Neural cell (in vitro differentiated cells): ENCODE measurements around the gene RYR1. TPM values are rescaled to one million over a fixed set of nuclear protein-coding genes. Genes with fewer than 3 reads are reported as not detected.

ENCODE experiments used
- H2AFZ ChIP-seq: fragments of 200-600, 300-800 bp; sonication (generic), shearing (Covaris generic); 2 replicates; pipeline ENCODE4 v1.6.0; 2014; ENCODE audit warnings: low read depth, mild to moderate bottlenecking, antibody characterized with exemption, low read length, moderate library complexity
- H3F3A ChIP-seq: fragments of 200-600 bp; shearing (Covaris generic); 2 replicates; pipeline ENCODE4 v1.6.1; 2016; ENCODE audit warnings: mild to moderate bottlenecking, moderate library complexity, mixed read lengths, antibody characterized with exemption, low read length; ENCODE audit not compliant: insufficient read depth, poor library complexity, severe bottlenecking
- H3K27ac ChIP-seq: fragments of 200-600, 300-800 bp; sonication (generic), shearing (Covaris generic); 2 replicates; pipeline ENCODE4 v1.5.1; 2014; ENCODE audit warnings: mild to moderate bottlenecking, low read length, moderate library complexity
- H3K27me3 ChIP-seq: fragments of 300-800, 200-600 bp; sonication (generic), shearing (Covaris generic); 2 replicates; pipeline ENCODE4 v1.6.0; 2014; ENCODE audit warnings: mild to moderate bottlenecking, low read depth, low read length, moderate library complexity; ENCODE audit not compliant: insufficient read depth
- H3K36me3 ChIP-seq: fragments of 300-800, 200-600 bp; sonication (generic), shearing (Covaris generic); 2 replicates; pipeline ENCODE4 v1.5.1; 2014; ENCODE audit warnings: mild to moderate bottlenecking, antibody characterized with exemption, low read length, moderate library complexity; ENCODE audit not compliant: insufficient read depth
- H3K4me2 ChIP-seq: fragments of 300-800, 200-600 bp; sonication (generic), shearing (Covaris generic); 2 replicates; pipeline ENCODE4 v1.6.0; 2014; ENCODE audit warnings: mild to moderate bottlenecking, low read length
- H3K4me3 ChIP-seq: fragments of 300-800, 200-600 bp; sonication (generic), shearing (Covaris generic); 2 replicates; pipeline ENCODE4 v1.5.1; 2014; ENCODE audit warnings: mild to moderate bottlenecking, low read length, moderate library complexity
- H3K79me2 ChIP-seq: fragments of 200-600 bp; shearing (Covaris generic); replicated peaks from 2 replicates; pipeline ENCODE4 v1.6.0; 2014; ENCODE audit warnings: mild to moderate bottlenecking, low read length, moderate library complexity; ENCODE audit not compliant: insufficient read depth
- H3K9ac ChIP-seq: fragments of 300-800, 200-600 bp; sonication (generic), shearing (Covaris generic); 2 replicates; pipeline ENCODE4 v1.6.1; 2016; ENCODE audit warnings: mild to moderate bottlenecking, low read length, mixed read lengths
- H3K9me2 ChIP-seq: fragments of 200-600 bp; shearing (Covaris generic); 2 replicates; pipeline ENCODE4 v1.6.1; 2016; ENCODE audit warnings: mild to moderate bottlenecking, low read length, mixed read lengths; ENCODE audit not compliant: insufficient read depth
- H3K9me3 ChIP-seq: fragments of 200-600, 300-800 bp; sonication (generic), shearing (Covaris generic); 2 replicates; pipeline ENCODE4 v1.6.1; 2016; ENCODE audit warnings: mild to moderate bottlenecking, mixed run types, low read length, moderate library complexity, mixed read lengths
- H4K20me1 ChIP-seq: fragments of 200-600 bp; shearing (Covaris generic); 2 replicates; pipeline ENCODE4 v1.6.1; 2016; ENCODE audit warnings: mild to moderate bottlenecking, mixed run types; ENCODE audit not compliant: insufficient read depth
- EP300 ChIP-seq: fragments of 450-650 bp; conservative IDR thresholded peaks from 2 replicates; pipeline ENCODE4 v1.6.1; 2014; ENCODE audit warnings: antibody characterized with exemption, mild to moderate bottlenecking, moderate library complexity; ENCODE audit not compliant: poor library complexity, severe bottlenecking
- EZH2 ChIP-seq: fragments of 200-600, 300-800 bp; shearing (Covaris generic), sonication (generic); IDR thresholded peaks from 2 replicates; pipeline ENCODE4 v1.6.1; 2014; ENCODE audit warnings: antibody characterized with exemption, low read length, borderline replicate concordance, mild to moderate bottlenecking; ENCODE audit not compliant: insufficient read depth, poor library complexity, severe bottlenecking
- MXI1 ChIP-seq: fragments of 450-650 bp; conservative IDR thresholded peaks from 2 replicates; pipeline ENCODE4 v1.6.1; 2014; ENCODE audit warnings: antibody characterized with exemption, mild to moderate bottlenecking; ENCODE audit not compliant: poor library complexity, severe bottlenecking
- POLR2AphosphoS5 ChIP-seq: IDR thresholded peaks from 2 replicates; pipeline ENCODE4 v1.6.1; 2012
- RAD21 ChIP-seq: fragments of 450-650 bp; conservative IDR thresholded peaks from 2 replicates; pipeline ENCODE4 v1.6.1; 2014; ENCODE audit warnings: antibody characterized with exemption, mild to moderate bottlenecking, moderate library complexity
- REST ChIP-seq: IDR thresholded peaks from 2 replicates; pipeline ENCODE4 v1.6.1; 2012; ENCODE audit warnings: borderline replicate concordance
- SMC3 ChIP-seq: fragments of 450-650 bp; conservative IDR thresholded peaks from 2 replicates; pipeline ENCODE4 v1.6.1; 2014; ENCODE audit warnings: antibody characterized with exemption, mild to moderate bottlenecking, moderate library complexity; ENCODE audit not compliant: poor library complexity
- TAF1 ChIP-seq: IDR thresholded peaks from 2 replicates; pipeline ENCODE4 v1.6.1; 2012; ENCODE audit warnings: low read depth
- polyA plus RNA-seq: library from polyadenylated mRNA; depleted of rRNA; stranded (reverse); fragments of >200 nt; gene quantifications from 2 replicates; pipeline ENCODE4 v1.2.3, GENCODE V29; 2014
- TF ChIP-seq, protein P1 (sequence below): fragments of 450-650 bp; IDR thresholded peaks from 2 replicates; pipeline ENCODE4 v1.5.1; 2014; ENCODE audit warnings: antibody characterized with exemption, mild to moderate bottlenecking, moderate library complexity; ENCODE audit not compliant: poor library complexity, severe bottlenecking

Gene RYR1
- polyA plus RNA-seq, 1 donor from 2014 or later, result 0.69 TPM

DNA sequence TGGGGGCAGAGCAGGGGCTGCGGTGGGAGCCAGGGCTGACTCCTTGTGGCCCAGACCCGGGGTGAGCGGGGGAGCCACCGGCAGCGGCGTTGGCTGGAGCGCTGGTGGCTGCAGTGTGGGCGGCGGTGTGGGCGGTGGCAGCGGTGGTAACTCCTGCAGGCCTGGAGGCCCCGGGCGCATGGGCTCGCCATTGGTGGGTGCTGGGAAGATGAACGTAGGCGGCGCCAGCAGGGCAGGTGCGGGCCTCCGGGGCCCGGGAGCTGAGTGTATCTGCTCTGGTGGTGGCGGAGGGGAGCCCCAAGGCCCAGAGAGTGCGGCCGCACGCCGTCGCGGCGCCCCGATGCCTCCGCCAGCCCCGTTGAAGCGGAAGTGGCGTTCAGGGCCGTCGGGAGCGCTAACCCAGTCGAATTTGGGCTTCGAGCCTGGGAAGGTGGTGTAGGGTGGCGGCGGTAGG lies 47.7 kb upstream of the RYR1 start:
- no peaks in the 10 kb centered on the region for H3K9me3 ChIP-seq
- H3K27ac ChIP-seq, result no peak overlapping the region
- no peaks in the 10 kb centered on the region for H3K36me3 ChIP-seq
- H3K9ac ChIP-seq, result no peak overlapping the region
- H3K4me2 ChIP-seq, result no peak overlapping the region
- TF ChIP-seq EP300, result no peak
- no peak for TF ChIP-seq MXI1
- no peak overlapping the region for H2AFZ ChIP-seq
- H3K79me2 ChIP-seq, result peaks cover 14% of the 10 kb centered on the region
- H4K20me1 ChIP-seq, result no peaks in the 10 kb centered on the region
- H3K4me3 ChIP-seq, result no peak overlapping the region
- no peaks in the 10 kb centered on the region for H3F3A ChIP-seq
- no peaks in the 10 kb centered on the region for H3K27me3 ChIP-seq
- no peaks in the 10 kb centered on the region for H3K9me2 ChIP-seq

DNA sequence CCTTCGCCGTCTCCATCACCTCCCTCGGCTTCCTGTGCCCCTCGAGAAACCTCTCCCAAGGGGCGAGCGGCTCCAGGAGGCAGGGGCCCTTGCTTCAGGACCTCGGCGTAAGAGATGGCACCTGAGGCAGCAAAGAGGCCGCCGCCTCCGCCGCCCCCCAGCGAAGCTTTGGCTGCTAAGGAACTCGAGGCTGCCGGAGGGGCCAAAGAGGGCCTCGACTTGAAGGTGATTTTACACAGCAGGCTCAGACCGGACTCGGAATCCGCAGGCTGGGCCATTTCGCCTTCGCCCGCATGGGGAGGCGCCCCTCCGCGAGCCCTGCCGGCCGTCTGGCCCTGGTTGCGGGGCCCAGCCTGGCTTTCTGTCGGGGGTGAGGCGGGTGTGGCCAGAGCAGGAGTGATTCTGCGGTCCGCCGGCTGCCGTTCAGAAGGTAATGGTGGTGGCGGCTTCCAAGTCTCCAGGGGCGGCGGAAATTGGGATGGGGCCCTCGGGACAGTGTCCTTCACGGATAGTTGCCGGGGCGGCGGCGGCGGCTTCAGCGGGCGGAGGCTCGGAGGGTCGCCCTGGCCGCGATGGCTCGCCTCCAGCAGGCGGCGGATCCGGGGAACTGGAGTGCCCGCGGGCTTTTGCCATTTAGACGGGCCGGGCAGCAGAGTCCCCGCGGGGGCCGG lies 47.1 kb upstream of the RYR1 start:
- Histone ChIP-seq H3K9me2 (no peaks in the 10 kb centered on the region), H3K9me3 (no peaks in the 10 kb centered on the region), H3K27ac (no peak overlapping the region), H3K79me2 (peaks cover 14% of the 10 kb centered on the region), H3F3A (no peaks in the 10 kb centered on the region), H3K9ac (no peak overlapping the region), H3K27me3 (no peaks in the 10 kb centered on the region), H2AFZ (no peak overlapping the region), H4K20me1 (no peaks in the 10 kb centered on the region), H3K4me2 (no peak overlapping the region), H3K4me3 (no peak overlapping the region), H3K36me3 (no peaks in the 10 kb centered on the region)
- TF ChIP-seq SMC3, result no peak
- TF ChIP-seq, protein P1, sequence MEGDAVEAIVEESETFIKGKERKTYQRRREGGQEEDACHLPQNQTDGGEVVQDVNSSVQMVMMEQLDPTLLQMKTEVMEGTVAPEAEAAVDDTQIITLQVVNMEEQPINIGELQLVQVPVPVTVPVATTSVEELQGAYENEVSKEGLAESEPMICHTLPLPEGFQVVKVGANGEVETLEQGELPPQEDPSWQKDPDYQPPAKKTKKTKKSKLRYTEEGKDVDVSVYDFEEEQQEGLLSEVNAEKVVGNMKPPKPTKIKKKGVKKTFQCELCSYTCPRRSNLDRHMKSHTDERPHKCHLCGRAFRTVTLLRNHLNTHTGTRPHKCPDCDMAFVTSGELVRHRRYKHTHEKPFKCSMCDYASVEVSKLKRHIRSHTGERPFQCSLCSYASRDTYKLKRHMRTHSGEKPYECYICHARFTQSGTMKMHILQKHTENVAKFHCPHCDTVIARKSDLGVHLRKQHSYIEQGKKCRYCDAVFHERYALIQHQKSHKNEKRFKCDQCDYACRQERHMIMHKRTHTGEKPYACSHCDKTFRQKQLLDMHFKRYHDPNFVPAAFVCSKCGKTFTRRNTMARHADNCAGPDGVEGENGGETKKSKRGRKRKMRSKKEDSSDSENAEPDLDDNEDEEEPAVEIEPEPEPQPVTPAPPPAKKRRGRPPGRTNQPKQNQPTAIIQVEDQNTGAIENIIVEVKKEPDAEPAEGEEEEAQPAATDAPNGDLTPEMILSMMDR, result no peak
- TF ChIP-seq TAF1, result no peak
- no peak for TF ChIP-seq RAD21
- TF ChIP-seq POLR2AphosphoS5, result no peak
- no peak for TF ChIP-seq EP300
- no peak for TF ChIP-seq EZH2
- no peak for TF ChIP-seq MXI1
- no peak for TF ChIP-seq REST
